AG09319 (cell line): Measurements from ENCODE around the gene LARP4B.

Source experiments
- DNase-seq: peaks from one replicate; pipeline ENCODE4 v3.0.0-alpha.2; 2010; ENCODE audit warnings: low read depth; ENCODE audit errors: extremely low read depth
- CTCF ChIP-seq: IDR thresholded peaks from 2 replicates; pipeline ENCODE4 v1.5.1; 2011; ENCODE audit warnings: low read depth, mild to moderate bottlenecking, inconsistent platforms, low read length, moderate library complexity

LARP4B gene

GRCh38 chr10:821322-821721 lies 110.2 kb downstream of the LARP4B start:
- no peak for DNase-seq
- TF ChIP-seq CTCF: no peak

GRCh38 chr10:819816-820215 lies 111.7 kb downstream of the LARP4B start:
- TF ChIP-seq CTCF: no peak

GRCh38 chr10:819326-819725 lies 112.2 kb downstream of the LARP4B start:
- peak; percentile 18 for DNase-seq
- no peak for TF ChIP-seq CTCF

More at GRCh38 chr10:819816-820215, 111.7 kb downstream of the LARP4B start:
- no peak for DNase-seq

GRCh38 chr10:818526-819220 lies 112.8 kb downstream of the LARP4B start:
- TF ChIP-seq CTCF: no peak
- DNase-seq: no peak

- DNase-seq: no peak
- no peak for TF ChIP-seq CTCF
Measured at GRCh38 chr10:818010-818409, 113.5 kb downstream of the LARP4B start.

- DNase-seq: no peak
- no peak for TF ChIP-seq CTCF
Measured at GRCh38 chr10:817371-817770, 114.1 kb downstream of the LARP4B start.

GRCh38 chr10:816958-817357 lies 114.5 kb downstream of the LARP4B start:
- no peak for TF ChIP-seq CTCF

More at GRCh38 chr10:816958-817357, 114.5 kb downstream of the LARP4B start:
- no peak for DNase-seq
